Forelimb muscle (tissue), 1 donor: ENCODE measurements around the gene WNT11. TPM values are rescaled to one million over a fixed set of nuclear protein-coding genes. Genes with fewer than 3 reads are reported as not detected.

ENCODE experiments used
- DNase-seq: peaks from one replicate; pipeline ENCODE4 v3.0.0-alpha.2; 2013; ENCODE audit warnings: low read depth
- polyA plus RNA-seq: library from polyadenylated mRNA; unstranded; fragments of 120-200 nt; gene quantifications from one replicate; pipeline ENCODE4 v1.2.1, GENCODE V29; 2013; ENCODE audit not compliant: insufficient read length

WNT11 gene
- polyA plus RNA-seq, 1 donor = 16.6 TPM

GRCh38 chr11:76156971-76157427 is 49.3 kb downstream of the WNT11 start:
- DNase-seq = no peak

GRCh38 chr11:76155500-76156227 is 50.6 kb downstream of the WNT11 start:
- DNase-seq = no peak

GRCh38 chr11:76153571-76153923 is 52.8 kb downstream of the WNT11 start:
- DNase-seq = no peak

- DNase-seq = no peak
Measured at GRCh38 chr11:76152741-76153570, 53.3 kb downstream of the WNT11 start.

GRCh38 chr11:76152086-76152681 is 54.1 kb downstream of the WNT11 start:
- DNase-seq = no peak

- DNase-seq = no peak
Measured at GRCh38 chr11:76151556-76152085, 54.7 kb downstream of the WNT11 start.

GRCh38 chr11:76150141-76150540 is 56.2 kb downstream of the WNT11 start:
- DNase-seq = no peak

GRCh38 chr11:76149713-76150112 is 56.6 kb downstream of the WNT11 start:
- no peak for DNase-seq

GRCh38 chr11:76148941-76149613 is 57.2 kb downstream of the WNT11 start:
- no peak for DNase-seq

- no peak for DNase-seq
Measured at GRCh38 chr11:76148231-76148630, 58.1 kb downstream of the WNT11 start.

GRCh38 chr11:76147106-76147740 is 59.1 kb downstream of the WNT11 start:
- no peak for DNase-seq

GRCh38 chr11:76143274-76143673 is 63.0 kb downstream of the WNT11 start:
- no peak for DNase-seq

- no peak for DNase-seq
Measured at GRCh38 chr11:76141901-76142588, 64.3 kb downstream of the WNT11 start.

GRCh38 chr11:76140912-76141574 is 65.3 kb downstream of the WNT11 start:
- DNase-seq = no peak

- no peak for DNase-seq
Measured at GRCh38 chr11:76139314-76139713, 67.0 kb downstream of the WNT11 start.

Other genes starting within 250 kb of the WNT11 start
- gene THAP12, start 174.6 kb upstream of the WNT11 start, polyA plus RNA-seq = 48.1 TPM
- gene GVQW3, start 174.8 kb upstream of the WNT11 start, polyA plus RNA-seq = 4.5 TPM
- gene EMSY, start 238.5 kb upstream of the WNT11 start, polyA plus RNA-seq = 17.3 TPM